Mesenchymal stem cell (in vitro differentiated cells and primary cell): ENCODE data around the gene CETP.

Source experiments
- DNase-seq: peaks from one replicate; pipeline ENCODE4 v3.0.0-alpha.2; 2013
- H2AFZ ChIP-seq: one replicate; pipeline ENCODE4 v1.6.1; 2013; ENCODE audit warnings: low read depth, mild to moderate bottlenecking, control low read depth, inconsistent platforms, low read length, moderate library complexity
- H2AK5ac ChIP-seq: 2 replicates; pipeline ENCODE4 v1.6.1; 2013; ENCODE audit warnings: low read length, moderate library complexity, mild to moderate bottlenecking, inconsistent platforms; ENCODE audit not compliant: severe bottlenecking
- H2BK120ac ChIP-seq: one replicate; pipeline ENCODE4 v1.6.1; 2013; ENCODE audit warnings: low read depth, mild to moderate bottlenecking, inconsistent platforms, low read length, moderate library complexity
- H2BK12ac ChIP-seq, 2 experiments: one replicate each; pipeline ENCODE4 v1.6.1; 2013; ENCODE audit warnings: inconsistent platforms in 2 of 2, low read length in 2 of 2, mild to moderate bottlenecking in 2 of 2, moderate library complexity in 2 of 2, control low read depth in 1 of 2
- H2BK15ac ChIP-seq: one replicate; pipeline ENCODE4 v1.6.1; 2013; ENCODE audit warnings: mild to moderate bottlenecking, low read depth, inconsistent platforms; ENCODE audit not compliant: poor library complexity, severe bottlenecking
- H2BK5ac ChIP-seq: 2 replicates; pipeline ENCODE4 v1.6.1; 2013; ENCODE audit warnings: low read depth, mild to moderate bottlenecking, low read length, control low read depth, inconsistent platforms; ENCODE audit not compliant: poor library complexity, severe bottlenecking
- H3K14ac ChIP-seq, 2 experiments: one replicate each; pipeline ENCODE4 v1.6.1; 2013; ENCODE audit warnings: inconsistent platforms in 2 of 2, low read length in 2 of 2, control low read depth in 1 of 2, mild to moderate bottlenecking in 1 of 2, moderate library complexity in 1 of 2
- H3K18ac ChIP-seq, 2 experiments: one replicate each; pipeline ENCODE4 v1.6.1; 2013; ENCODE audit warnings: inconsistent platforms in 2 of 2, low read length in 2 of 2, control low read depth in 1 of 2, low read depth in 1 of 2, mild to moderate bottlenecking in 1 of 2
- H3K23ac ChIP-seq, 2 experiments: one replicate each; pipeline ENCODE4 v1.6.1; 2013; ENCODE audit warnings: inconsistent platforms in 2 of 2, low read length in 2 of 2, mild to moderate bottlenecking in 2 of 2, moderate library complexity in 2 of 2, control low read depth in 1 of 2
- H3K27ac ChIP-seq: 2 replicates; pipeline ENCODE4 v1.5.1; 2013; ENCODE audit warnings: mild to moderate bottlenecking, moderate library complexity, low read length, control low read depth, inconsistent platforms; ENCODE audit not compliant: poor library complexity, severe bottlenecking
- H3K27me3 ChIP-seq, 2 experiments: 2 replicates each; pipeline versions ENCODE4 v1.6.1 to v1.7.0; 2013; ENCODE audit warnings: low read length in 2 of 2, mild to moderate bottlenecking in 2 of 2, moderate library complexity in 2 of 2, control low read depth in 1 of 2, inconsistent platforms in 1 of 2; ENCODE audit not compliant: control insufficient read depth in 1 of 2, insufficient read depth in 1 of 2
- H3K36me3 ChIP-seq, 2 experiments: 2 replicates each; pipeline versions ENCODE4 v1.6.1 to v1.7.0; 2013; ENCODE audit warnings: low read length in 2 of 2, control low read depth in 1 of 2, inconsistent platforms in 1 of 2, low read depth in 1 of 2, mild to moderate bottlenecking in 1 of 2; ENCODE audit not compliant: insufficient read depth in 2 of 2, control insufficient read depth in 1 of 2
- H3K4ac ChIP-seq, 2 experiments: one replicate each; pipeline ENCODE4 v1.6.1; 2013; ENCODE audit warnings: inconsistent platforms in 2 of 2, low read length in 2 of 2, mild to moderate bottlenecking in 2 of 2, moderate library complexity in 2 of 2, control low read depth in 1 of 2, low read depth in 1 of 2
- H3K4me1 ChIP-seq: 2 replicates; pipeline ENCODE4 v1.6.1; 2013; ENCODE audit warnings: low read depth, low read length, control low read depth; ENCODE audit not compliant: control insufficient read depth, insufficient read depth
- H3K4me2 ChIP-seq: 2 replicates; pipeline ENCODE4 v1.6.1; 2013; ENCODE audit warnings: low read length, mild to moderate bottlenecking, inconsistent platforms; ENCODE audit not compliant: poor library complexity, severe bottlenecking
- H3K4me3 ChIP-seq, 2 experiments: 2 replicates each; pipeline versions ENCODE4 v1.5.1 to v1.7.0; 2013; ENCODE audit warnings: low read length in 2 of 2, mild to moderate bottlenecking in 2 of 2, control low read depth in 1 of 2, low read depth in 1 of 2; ENCODE audit not compliant: insufficient read depth in 1 of 2
- H3K79me1 ChIP-seq: replicated peaks from 2 replicates; pipeline ENCODE4 v1.6.1; 2013; ENCODE audit warnings: mild to moderate bottlenecking, control low read depth, low read length, inconsistent platforms; ENCODE audit not compliant: poor library complexity, severe bottlenecking
- H3K9ac ChIP-seq: 2 replicates; pipeline ENCODE4 v1.7.0; 2013; ENCODE audit warnings: mild to moderate bottlenecking, low read length, moderate library complexity
- H3K9me3 ChIP-seq: 2 replicates; pipeline ENCODE4 v1.7.0; 2013; ENCODE audit warnings: mild to moderate bottlenecking, low read length; ENCODE audit not compliant: control insufficient read depth
- H4K8ac ChIP-seq: one replicate; pipeline ENCODE4 v1.6.1; 2013; ENCODE audit warnings: inconsistent platforms, mild to moderate bottlenecking, low read length, moderate library complexity
- H4K91ac ChIP-seq: one replicate; pipeline ENCODE4 v1.6.1; 2013; ENCODE audit warnings: mild to moderate bottlenecking, low read length, inconsistent platforms
- whole genome bisulfite sequencing: methylation state at CpG from one replicate; pipeline ENCODE4 v1.1.7; 2013; ENCODE audit warnings: mixed read lengths; 5-methylcytosine and 5-hydroxymethylcytosine counted together

The CETP gene

GRCh38 chr16:56929639-56930038 lies 32.1 kb upstream of the CETP start:
- Histone ChIP-seq H2AFZ (no peak overlapping the region), H2BK15ac (no peak overlapping the region), H2BK12ac (no peak overlapping the region), H3K18ac (no peak overlapping the region), H3K14ac (no peak overlapping the region), H3K4ac (peak overlapping the region in 1 of 2 experiments; percentile 75), H2BK5ac (no peak overlapping the region), H3K79me1 (no peaks in the 10 kb centered on the region), H2BK120ac (no peak overlapping the region), H3K4me2 (no peak overlapping the region), H3K23ac (no peak overlapping the region), H3K4me1 (peaks cover 11% of the 10 kb centered on the region), H3K36me3 (peaks cover 0 to 5% of the 10 kb centered on the region in 2 experiments), H3K9me3 (no peaks in the 10 kb centered on the region), H3K4me3 (no peak overlapping the region), H3K27me3 (no peaks in the 10 kb centered on the region), H3K27ac (no peak overlapping the region), H3K9ac (no peak overlapping the region), H4K8ac (no peak overlapping the region), H2AK5ac (no peak overlapping the region), H4K91ac (no peak overlapping the region)
- WGBS = 98% methylated on average over 3 of the region's 4 CpGs
- DNase-seq = no peak

- Histone ChIP-seq H3K4ac (peak overlapping the region in 1 of 2 experiments; percentile 19), H2BK120ac (peak overlapping the region; percentile 87), H3K18ac (peak overlapping the region in 1 of 2 experiments; percentile 0), H3K14ac (no peak overlapping the region), H3K9me3 (no peaks in the 10 kb centered on the region), H4K8ac (peak overlapping the region; percentile 78), H3K4me3 (no peak overlapping the region), H3K79me1 (no peaks in the 10 kb centered on the region), H3K27me3 (no peaks in the 10 kb centered on the region), H4K91ac (no peak overlapping the region), H2AFZ (no peak overlapping the region), H3K9ac (peak overlapping the region; percentile 98), H3K36me3 (peaks cover 0 to 14% of the 10 kb centered on the region in 2 experiments), H3K27ac (no peak overlapping the region), H3K4me2 (no peak overlapping the region), H2AK5ac (peak overlapping the region; percentile 20), H3K23ac (no peak overlapping the region), H2BK5ac (no peak overlapping the region), H2BK15ac (no peak overlapping the region), H3K4me1 (peaks cover 11% of the 10 kb centered on the region), H2BK12ac (peak overlapping the region in 1 of 2 experiments; percentile 59)
- no peak for DNase-seq
- WGBS = 91% methylated on average over 14 of the region's 15 CpGs
Observed at GRCh38 chr16:56930486-56931270, 31.1 kb upstream of the CETP start.

- H2BK5ac ChIP-seq = no peak overlapping the region
- H3K18ac ChIP-seq = peak overlapping the region; percentile 62 to 92
- 39% methylated on average over 21 of the region's 25 CpGs for WGBS
- peak overlapping the region; percentile 44 for H2BK15ac ChIP-seq
- H3K9ac ChIP-seq = peak overlapping the region; percentile 98
- peak overlapping the region; percentile 98 for H4K8ac ChIP-seq
- H2AK5ac ChIP-seq = peak overlapping the region; percentile 100
- H4K91ac ChIP-seq = peak overlapping the region; percentile 99
- H3K23ac ChIP-seq = no peak overlapping the region
- H2BK12ac ChIP-seq = peak overlapping the region in 1 of 2 experiments; percentile 34
- no peaks in the 10 kb centered on the region for H3K27me3 ChIP-seq
- H2AFZ ChIP-seq = peak overlapping the region; percentile 3
- H3K4me1 ChIP-seq = peaks cover 11% of the 10 kb centered on the region
- no peaks in the 10 kb centered on the region for H3K9me3 ChIP-seq
- no peak for DNase-seq
- H3K79me1 ChIP-seq = no peaks in the 10 kb centered on the region
- H3K4me2 ChIP-seq = peak overlapping the region; percentile 57
- no peak overlapping the region for H3K14ac ChIP-seq
- peak overlapping the region; percentile 0 for H3K27ac ChIP-seq
- H3K36me3 ChIP-seq = peaks cover 0 to 21% of the 10 kb centered on the region in 2 experiments
- H3K4me3 ChIP-seq = peak overlapping the region; percentile 46 to 98
- H2BK120ac ChIP-seq = peak overlapping the region; percentile 87
- peak overlapping the region; percentile 27 to 83 for H3K4ac ChIP-seq
Observed at GRCh38 chr16:56931271-56931891, 30.4 kb upstream of the CETP start.
